Ramos (cell line): ENCODE measurements around the gene TMEM184A.

Experiments used
- in situ Hi-C: fragments of 300-500 bp; cut with MboI; formaldehyde crosslinking; loops from one replicate; pipeline ENCODE4 v1.14.3; 2022; ENCODE audit warnings: low sequenced_read_pairs; ENCODE audit not compliant: unreplicated experiment

Gene TMEM184A

DNA sequence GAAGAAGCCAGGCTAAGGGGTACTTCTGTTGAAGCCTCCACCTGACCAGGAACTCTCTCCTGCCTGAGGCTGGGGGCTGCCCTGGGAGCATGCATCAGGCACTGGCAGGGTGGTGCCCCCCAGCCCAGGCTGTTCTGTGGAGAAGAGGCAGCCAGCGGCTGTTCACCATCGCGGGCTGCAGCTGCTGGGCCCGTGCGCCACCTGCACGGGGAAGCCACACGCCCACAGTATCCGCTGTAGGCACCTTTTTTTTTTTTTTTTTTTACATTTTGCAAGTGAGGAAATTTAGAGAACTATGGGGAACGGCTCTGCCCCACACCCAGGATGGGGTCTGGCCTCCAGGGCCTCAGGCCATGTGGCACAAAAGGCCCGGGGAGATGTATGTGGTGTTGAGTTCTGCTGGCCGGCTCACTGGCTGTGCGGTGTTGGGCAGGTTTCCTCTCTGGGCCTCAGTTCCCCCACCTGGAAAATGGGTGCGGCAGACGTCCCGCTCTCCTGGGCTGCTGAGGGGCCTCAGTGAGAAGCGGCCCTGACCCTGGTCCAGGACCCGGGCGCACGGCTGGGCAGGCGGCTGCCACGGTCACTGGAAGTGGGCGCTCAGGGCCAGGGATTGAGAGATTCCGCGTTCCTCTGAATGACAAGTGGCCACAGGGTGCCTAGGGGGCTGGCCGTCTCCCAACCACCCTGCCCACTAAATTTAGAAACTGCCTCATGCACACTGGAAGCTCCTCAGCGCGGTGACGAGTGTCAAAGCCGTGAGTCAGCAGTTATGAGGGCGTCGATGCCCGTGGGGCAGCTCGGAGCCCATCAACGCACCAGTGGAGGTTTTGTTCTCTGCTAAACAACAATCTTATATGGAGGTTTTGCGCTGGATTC is 43.0 kb downstream of the TMEM184A start:
- in situ Hi-C loops: loop anchor here (10.0 kb wide), 1 partner anchor 488 kb away; no protein-coding TSS in a partner anchor

DNA sequence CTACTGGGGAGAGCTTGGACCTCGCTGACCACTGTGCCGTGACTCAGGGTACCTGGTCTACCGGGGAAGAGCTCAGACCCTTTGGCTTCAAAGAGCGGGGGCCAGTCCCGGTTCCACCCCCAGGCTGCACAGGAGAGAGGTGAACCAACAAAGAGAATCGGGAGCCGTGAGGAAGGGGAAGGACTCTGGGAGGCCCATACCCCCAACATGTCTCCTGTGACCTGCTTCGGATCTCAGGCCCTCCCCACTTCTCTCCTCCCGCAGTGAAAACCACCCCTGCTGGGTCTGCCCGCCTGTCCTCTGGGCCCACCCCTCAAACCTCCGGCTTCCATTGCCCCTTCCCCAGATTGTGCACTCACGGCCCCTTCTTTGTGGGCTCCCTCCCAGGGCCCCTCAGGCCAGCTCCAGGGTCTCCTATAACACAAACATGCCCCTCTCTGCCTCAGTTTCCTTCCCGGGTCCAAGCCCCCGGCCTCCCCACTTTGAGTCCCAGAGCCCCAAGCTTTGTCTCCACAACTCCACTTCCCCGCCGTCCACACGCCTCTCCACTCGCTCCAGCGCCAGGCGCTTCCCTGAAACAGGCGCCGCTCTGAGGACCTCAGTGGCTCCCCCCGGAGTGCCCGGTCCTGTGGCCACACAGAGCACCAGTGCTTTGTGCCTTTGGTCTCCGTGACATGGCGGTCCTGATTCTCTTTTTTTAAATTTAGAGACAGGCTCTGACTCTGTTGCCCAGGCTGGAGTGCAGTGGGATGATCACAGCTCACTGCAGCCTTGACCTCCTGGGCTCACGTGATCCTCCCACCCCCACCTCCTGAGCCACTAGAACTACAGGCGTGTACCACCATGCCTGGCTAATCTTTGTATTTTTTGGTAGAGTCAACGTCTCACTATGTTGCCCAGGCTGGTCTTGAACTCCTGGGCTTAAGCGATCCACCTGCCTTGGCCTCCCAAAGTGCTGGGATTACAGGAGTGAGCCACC is 44.3 kb downstream of the TMEM184A start:
- in situ Hi-C loops: loop anchor here (10.0 kb wide), 1 partner anchor 487 kb away; no protein-coding TSS in a partner anchor

DNA sequence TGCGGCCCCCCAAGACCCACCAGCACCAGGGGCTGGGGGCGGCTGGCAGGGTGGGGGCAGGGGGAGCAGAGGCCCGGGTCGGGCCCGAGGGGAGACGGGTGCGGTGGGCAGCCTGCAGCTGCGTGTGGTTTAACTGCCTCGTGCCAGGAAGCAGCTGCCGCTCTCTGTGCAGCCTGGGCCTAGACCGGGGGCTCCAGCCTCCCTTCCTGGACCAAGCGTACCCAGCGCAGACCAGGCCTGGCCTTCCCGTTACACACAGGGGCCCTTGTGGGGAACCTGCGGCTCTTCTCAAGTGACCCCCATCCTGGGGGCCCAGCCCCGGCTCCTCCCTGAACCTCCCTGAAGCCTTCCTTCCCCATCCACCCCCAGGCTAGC is 45.2 kb downstream of the TMEM184A start:
- in situ Hi-C loops: loop anchor here (10.0 kb wide), 1 partner anchor 486 kb away; no protein-coding TSS in a partner anchor

DNA sequence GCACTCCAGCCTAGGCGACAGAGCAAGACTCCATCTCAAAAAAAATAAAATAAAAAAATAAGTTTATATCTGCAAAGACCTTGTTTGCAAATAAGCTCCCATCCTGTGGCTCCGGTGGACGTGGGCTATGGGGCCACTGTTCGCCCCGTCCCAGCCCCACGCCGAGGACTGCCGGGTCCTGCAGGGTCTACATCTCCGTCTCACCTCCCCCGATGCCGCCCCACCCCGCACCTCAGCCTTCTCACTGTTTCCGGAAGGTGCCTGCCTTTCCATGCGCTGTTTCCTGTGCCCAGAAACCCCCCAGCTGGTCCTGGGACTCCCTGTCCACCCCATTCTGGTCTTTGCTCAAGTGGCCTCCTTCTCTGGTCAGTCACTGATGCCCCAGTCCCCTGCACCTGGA is 46.8 kb downstream of the TMEM184A start:
- in situ Hi-C loops: loop anchor here (10.0 kb wide), 1 partner anchor 246 kb away; no protein-coding TSS in a partner anchor

DNA sequence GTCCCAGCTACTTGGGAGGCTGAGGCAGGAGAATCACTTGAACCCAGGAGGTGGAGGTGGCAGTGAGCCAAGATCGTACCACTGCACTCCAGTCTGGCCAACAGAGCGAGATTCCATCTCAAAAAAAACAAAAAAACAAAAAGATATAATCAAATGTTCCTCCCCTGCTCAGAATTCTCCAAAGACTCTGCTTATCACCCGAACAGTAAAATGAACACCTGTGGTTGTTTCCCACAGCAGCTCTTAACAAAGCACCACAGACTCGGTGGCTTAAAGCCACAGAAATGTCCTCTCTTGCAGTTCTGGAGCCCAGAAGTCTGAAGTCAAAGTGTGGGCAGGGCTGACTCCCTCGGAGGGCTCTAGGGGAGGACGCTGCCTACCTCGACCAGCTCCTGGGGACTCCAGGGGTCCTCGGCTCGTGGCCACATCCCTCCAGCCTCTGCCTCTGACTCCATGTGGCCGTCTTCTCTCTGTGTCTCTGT is 47.7 kb downstream of the TMEM184A start:
- in situ Hi-C loops: loop anchor here (10.0 kb wide), 1 partner anchor 246 kb away; no protein-coding TSS in a partner anchor

DNA sequence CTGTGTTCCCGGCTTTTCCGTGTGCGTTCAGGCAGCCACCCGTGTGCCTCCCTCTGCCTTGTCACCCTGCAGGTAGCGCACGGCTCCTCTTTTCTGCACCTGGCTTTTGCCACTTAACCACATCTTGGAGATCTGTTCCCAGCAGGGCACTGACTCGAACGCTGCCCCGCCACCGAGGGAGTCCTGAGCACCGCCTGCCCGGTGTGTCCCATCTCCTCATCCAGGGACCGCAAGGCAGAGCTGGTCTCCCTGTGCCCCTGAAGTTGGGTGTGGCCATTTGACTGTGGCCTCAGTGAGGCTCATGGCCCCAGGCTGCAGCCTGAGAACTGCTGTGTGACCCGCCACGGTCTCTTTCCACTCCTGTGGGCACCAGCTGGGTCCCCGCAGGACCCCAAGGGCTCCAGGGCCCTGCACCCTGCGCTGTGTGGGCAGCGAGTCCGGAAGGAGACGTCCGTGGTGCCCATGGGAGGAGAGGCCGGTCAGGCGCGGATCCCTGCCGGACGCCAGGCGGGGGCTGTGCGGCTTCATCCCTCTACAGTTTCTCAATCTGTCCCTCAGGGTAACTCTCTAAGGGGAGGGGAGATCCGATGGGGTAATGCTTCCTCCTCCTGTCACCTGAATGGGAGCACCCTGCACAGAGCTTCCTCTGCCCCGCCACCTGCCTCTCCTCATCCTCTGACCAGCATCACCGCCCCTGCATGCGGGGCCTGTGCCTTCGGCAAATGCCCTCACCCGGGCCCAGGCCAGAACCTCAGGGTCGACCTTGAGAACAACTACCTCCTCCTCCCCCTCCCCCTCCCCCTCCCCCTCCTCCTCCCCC is 50.1 kb downstream of the TMEM184A start:
- in situ Hi-C loops: loop anchor here (10.0 kb wide), 1 partner anchor 249 kb away; no protein-coding TSS in a partner anchor

DNA sequence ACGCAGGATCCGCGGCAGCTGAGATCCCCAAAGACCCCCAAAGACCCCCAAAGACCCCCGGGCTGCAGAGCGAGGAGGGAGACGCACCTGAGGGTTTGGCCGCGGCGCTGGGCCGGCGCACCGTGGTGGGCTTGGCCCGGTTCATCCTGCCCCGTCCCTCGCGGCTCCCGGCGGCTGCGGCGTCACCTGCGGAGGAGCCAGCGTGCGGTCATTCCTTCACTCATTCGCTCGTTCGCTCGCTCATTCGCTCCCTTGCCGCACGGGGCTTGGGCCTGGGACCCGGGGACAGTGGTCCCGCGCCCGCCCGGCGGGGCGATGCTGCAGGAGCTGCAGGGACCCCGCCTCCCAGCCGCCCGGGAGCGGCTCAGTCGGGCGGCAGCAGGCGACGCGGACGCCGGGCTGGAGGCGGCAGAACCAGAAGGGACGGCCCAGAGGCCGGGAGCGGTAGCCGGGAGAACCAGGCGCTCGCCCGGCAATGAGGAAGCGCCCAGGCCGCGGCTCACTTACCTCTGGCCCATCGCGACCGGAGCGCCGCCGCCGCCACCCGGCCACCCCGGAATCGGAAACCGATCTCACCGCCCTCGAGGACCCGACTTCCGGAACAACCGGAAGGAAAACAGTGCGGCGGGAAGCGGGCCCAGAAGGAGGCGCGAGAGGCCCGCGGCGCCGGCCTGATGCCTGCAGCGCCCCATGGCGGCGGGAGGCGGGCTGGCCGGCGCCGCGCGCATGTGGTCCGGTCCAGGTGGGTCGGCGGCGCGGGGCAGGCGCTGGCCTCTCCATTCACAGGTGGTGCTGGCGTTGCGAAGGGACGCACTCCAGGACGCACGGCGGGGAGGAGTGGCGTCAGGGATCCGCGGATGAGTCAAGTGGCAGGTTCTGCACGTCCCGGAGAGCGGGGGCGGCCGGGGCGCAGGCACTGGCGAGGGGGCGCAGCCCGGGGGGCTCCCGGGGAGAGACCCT is 51.9 kb downstream of the TMEM184A start, which contains the start of gene INTS1:
Gene INTS1 (minus strand): TSS at position 574 of the 960 bp plus-strand sequence. CDS start 429 bp downstream, at position 145.
- in situ Hi-C loops: loop anchor here (10.0 kb wide), 1 partner anchor 251 kb away; no protein-coding TSS in a partner anchor

DNA sequence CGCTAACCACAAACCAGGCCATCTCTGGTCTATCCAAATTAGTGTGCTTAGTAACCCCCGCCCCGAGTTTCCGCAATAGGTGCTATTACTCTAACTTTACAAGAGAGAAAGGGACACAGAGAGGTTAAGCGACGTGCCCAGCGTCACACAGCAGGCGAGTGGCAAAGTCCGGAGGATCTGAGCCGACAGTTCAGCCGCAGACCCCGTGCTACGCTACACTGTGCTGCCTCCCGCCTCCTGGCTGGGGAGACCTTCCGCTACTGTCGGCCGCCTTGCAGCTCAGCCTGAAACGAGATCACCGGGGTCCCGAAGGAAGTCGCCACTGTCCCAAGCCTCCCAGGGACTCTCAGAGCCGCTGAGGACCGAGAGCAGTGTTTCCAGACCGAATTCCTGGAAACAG is 52.6 kb downstream of the TMEM184A start:
- in situ Hi-C loops: loop anchor here (10.0 kb wide), 1 partner anchor 251 kb away; no protein-coding TSS in a partner anchor

DNA sequence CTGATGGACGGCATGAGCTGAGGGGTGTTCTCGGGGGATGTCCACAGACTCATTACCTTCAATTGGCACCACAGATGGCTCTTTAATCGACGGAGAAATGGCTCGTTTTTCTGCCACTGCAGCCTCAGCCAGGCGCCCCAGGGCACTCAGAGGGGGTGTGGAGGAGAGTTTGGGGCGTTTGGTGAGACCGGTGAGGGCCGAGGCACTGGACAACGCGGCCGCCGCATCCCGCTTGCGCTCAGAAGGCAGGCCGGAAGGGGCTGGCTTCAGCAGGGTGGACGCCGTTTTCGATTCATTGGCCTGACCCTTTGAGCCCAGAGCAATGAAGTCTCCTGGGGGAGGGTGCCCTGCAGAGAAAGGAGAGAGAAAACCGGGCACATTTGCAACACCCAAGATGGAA is 53.2 kb downstream of the TMEM184A start:
- in situ Hi-C loops: loop anchor here (10.0 kb wide), 1 partner anchor 252 kb away; no protein-coding TSS in a partner anchor

DNA sequence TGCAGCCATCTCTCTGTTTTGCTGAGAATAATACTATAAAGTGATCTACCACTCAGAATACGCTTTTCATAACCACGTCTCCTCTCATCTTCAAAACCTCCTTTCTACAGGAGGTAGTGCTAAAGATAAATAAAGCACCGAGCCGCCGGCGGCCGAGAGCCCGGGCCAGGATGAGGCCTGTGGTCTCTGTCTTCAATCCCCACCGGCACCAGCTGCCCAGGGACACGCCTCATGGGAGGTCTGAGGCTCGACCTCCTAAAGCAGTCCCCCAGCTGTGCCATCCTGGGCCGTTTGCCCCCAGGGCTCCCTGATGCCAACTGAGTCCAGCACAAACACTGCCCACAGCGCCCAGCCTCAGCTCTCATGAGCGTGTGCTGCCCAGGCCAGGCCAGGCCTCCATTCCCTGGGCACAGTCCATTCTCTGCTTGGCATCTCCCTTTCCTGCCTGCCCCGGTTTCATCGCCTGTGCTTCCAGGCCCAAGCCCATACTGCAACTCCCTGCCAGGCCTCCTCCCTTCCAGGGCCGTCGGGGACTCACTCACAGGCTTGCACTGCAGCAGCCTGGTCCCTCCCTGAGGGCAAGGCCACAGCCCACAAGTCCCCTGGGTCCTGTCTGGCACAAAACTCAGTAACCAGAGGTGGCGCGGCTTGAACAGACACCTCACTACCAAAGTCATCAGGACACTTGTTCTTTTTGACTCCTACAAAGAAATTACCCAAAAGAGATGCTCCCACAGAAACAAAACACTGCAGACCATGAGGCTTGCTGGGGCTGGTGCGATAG is 54.3 kb downstream of the TMEM184A start:
- in situ Hi-C loops: loop anchor here (10.0 kb wide), 1 partner anchor 253 kb away; no protein-coding TSS in a partner anchor

DNA sequence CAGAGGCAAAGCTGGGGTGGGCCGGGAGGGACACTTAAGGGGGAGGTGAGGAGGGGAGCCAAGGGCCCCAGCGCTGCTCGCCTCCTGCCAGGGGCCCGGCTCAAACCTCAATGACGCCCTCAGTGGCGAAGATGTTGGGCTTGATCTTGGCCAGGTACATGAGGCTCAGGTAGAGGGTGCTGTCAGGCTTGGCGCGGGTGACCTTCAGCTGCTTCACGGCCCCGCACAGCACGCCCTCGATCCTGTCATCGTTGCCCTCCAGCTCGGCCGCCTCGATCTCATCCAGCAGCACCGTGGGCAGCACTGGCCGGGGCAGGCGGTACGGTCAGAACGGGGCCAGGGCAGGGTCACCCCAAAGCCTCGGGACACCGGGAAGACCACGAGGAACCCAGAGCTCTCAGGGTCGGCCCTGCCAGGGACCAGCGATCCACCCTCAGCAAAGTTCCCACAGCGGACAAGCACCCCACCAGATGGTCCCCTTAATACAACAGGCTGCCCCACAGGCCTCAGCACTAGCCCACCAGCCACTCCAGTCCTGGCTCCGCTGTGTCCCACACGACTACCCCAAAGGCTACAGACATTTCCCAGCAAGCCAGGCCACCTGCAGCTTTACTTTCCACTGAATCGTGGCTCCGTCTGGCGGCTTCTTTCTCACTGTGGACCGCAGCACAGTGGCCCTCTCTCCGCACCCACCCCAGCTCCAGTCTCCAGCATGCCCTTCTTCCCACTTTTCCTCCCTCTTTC is 55.8 kb downstream of the TMEM184A start:
- in situ Hi-C loops: loop anchor here (10.0 kb wide), 1 partner anchor 255 kb away; no protein-coding TSS in a partner anchor

DNA sequence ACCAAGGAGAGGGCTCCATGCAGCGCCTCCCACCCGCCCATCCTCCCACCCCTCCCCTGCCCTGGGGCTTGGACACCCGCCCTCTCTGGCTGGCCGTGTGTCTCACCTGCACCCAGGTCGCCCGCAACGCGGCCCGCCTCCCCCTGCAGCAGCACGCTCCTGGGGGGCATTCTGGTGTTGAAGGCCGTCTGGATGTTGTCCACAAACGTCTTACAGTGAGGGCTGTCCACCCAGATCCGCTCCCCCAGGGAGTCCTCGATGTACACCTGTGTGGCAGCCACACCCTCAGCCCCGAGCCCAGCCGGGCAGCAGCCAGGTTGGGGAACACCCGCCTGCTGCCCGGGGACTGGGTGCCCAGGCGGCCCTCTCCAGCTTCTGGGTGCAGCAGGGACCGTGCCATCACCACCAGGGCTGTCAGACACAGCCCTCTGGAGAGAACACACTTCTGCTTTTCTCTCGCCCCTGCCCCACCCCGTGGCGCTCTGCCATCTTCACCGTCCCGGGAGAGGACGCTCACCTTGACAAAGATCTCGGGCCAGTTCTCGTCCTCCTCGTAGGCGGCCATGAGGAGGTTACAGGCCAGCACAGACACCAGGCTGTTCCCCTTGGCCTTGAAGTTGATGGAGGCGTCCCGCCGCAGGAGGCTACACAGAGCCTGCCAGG is 56.5 kb downstream of the TMEM184A start:
- in situ Hi-C loops: loop anchor here (10.0 kb wide), 2 partner anchors 45 to 255 kb away; no protein-coding TSS in a partner anchor

DNA sequence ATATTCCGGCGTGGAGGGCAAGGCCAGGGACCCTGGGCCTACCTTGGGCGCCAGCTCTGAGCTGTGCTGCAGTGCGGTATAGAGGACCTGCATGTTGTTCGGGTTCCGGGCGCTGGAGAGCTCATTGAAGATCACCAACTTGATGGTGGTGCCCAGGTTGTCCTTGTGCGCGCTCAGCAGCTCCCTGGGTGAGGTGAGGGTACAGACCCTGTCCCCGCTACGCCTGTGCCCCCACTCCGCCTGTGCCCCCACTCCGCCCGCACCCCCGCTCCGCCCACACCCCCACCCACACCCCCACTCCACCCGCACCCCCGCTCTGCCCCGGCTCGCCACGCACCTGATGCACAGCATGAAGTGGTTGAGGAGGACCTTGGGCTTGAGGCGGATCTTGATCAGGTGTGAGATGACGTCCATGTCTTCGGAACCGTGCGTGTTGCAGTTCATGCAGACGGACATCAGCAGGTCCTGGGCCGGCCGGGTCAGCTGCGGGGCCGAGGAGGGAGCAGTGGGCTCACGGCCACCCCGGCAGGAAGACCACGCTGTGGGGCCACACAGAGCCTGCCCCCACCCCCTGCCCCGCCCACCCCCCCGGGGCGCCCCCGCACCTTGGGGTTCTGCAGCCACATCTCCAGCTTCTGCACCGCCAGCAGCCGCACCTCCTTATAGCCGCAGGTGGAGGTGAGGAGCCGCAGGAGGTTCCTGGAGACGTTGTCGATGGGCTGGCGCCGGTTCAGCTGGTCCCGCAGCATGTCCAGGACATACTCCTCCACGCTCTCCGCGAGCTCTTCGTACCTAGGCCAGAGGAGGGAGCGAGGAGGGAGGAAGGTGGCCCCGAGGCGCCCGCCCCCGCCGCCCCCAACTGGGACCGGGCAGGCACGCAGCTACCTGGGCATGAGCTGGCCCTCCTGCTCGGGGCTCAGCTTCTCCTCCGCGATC is 57.4 kb downstream of the TMEM184A start:
- in situ Hi-C loops: loop anchor here (10.0 kb wide), 1 partner anchor 46 kb away; no protein-coding TSS in a partner anchor

DNA sequence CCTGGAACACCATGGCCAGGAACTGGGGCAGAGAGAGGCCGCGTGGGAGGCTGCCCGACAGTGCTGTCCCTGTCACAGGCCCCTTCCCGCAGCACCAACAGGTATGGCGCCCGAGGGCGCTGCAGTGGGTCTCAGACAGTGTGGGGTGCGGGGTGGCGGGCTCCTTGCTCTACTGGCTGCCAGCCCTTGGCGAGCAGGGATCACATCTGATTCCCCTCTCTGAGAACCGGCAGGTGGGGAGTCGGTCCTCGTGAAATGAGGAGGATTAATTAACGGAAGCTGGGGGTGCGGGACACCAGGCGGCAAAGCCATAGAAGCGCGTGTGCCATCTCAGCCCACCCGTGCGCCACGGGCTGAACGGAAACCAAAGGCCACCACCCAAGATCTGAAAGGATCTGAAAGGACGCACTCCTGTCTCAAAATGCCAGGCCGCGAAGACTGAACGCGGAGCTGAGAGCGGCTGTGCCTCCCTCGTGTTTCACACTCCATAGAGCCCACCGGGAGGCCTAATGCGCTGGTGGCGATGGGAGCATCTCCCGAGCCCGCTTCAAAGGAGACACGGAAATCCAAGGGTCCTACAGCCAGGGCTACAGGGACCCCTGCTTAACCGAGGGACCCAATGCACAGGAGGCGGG is 58.6 kb downstream of the TMEM184A start:
- in situ Hi-C loops: loop anchor here (10.0 kb wide), 1 partner anchor 47 kb away; no protein-coding TSS in a partner anchor
